NCI-H748 (cell line): Measurements from ENCODE around the gene PPP1R26.
"Not testable (repeated sequence)": the region's sequence is repeated elsewhere in the genome, so short reads cannot be mapped to it uniquely, and the experiment has no call there.

Source experiments
- DNase-seq: peaks from one replicate; lab custom pipeline; 2025; ENCODE audit not compliant: unreplicated experiment; lab: John Stamatoyannopoulos, UW

PPP1R26 gene

DNA sequence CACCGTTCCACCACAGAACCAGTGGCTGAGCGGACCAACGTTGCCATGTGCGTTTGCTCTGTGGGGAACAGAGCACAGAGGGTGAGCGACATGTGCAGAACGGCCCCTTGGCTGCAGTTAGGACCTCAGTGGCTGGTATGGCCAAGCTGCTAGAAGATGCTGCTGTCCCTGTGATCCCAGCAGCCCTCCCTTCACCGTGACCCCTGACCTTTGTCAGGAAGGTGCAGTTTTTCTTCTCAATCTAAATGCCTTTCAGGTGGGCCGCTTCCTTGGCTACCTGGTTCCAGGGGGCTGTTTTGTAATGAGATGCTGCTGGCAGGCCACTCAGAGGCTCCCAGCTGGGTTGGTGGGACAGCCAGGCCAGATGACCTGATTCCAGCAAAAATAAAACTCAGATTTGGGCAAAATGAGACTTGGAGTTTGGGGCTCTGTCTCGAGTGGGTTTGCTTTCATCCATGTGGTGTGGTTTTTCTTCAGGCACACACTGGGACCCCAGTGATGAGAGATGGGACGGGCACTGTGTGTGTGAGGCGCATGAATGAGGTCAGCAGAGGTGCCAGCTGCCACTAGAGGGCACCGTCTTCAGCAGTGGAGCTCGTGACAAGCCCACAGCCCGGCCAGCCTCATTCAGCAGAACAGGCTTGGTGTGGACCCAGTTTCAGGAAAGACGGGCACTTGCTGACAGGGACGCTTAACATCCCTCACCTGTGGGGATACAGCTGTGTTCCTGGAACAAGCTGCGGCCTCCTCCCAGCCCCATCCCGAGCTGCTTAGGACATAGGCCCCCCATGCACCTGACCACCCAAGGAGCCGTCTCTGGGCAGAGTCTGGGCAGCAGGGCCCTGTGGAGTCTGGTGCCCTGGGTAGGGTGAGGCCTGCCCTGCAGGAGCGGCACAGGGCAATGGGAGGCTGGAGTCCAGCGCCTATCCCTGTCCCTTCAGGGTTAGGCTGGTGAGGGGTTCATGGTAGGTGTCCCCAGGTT, 25.0 kb downstream of the PPP1R26 start:
- DNase-seq = peak; percentile 39

DNA sequence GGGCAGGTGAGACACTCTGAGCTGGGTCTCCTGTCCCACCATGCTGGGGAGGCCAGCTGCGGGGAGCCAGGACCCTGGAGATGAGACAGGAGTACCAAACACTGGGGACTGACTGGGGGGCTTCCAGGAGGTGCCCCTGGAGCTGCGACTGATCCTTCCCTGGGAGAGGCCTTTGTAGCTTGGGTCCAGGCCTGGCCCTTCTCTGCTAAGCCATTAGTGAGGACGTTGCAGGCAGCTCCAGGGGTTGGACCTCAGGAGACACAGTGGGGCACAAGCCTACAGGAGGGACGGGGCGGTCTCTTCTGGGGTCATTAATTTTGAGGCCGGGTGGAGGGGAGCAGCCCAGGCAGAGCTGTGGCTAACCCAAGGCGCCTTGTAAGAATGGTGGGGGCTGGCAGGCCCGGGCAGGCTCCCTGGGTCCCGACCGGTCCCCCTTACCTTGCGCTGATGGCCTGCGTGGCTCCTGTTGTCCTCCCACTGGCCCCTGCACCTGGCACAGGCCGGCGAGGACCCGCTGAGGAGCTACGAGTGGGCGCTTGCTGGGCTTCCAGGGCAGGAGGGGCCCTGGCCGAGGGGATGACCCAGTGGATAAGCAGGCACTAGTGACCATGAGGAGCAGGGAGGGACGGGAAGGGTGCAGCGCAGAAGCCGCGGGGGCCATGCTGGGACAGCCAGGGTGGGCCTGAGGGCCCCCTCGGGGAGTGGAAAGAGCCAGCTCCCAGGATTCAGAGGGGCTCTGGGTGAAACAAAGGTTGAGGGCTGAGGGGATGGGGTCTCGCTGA, 26.0 kb downstream of the PPP1R26 start:
- no peak for DNase-seq

DNA sequence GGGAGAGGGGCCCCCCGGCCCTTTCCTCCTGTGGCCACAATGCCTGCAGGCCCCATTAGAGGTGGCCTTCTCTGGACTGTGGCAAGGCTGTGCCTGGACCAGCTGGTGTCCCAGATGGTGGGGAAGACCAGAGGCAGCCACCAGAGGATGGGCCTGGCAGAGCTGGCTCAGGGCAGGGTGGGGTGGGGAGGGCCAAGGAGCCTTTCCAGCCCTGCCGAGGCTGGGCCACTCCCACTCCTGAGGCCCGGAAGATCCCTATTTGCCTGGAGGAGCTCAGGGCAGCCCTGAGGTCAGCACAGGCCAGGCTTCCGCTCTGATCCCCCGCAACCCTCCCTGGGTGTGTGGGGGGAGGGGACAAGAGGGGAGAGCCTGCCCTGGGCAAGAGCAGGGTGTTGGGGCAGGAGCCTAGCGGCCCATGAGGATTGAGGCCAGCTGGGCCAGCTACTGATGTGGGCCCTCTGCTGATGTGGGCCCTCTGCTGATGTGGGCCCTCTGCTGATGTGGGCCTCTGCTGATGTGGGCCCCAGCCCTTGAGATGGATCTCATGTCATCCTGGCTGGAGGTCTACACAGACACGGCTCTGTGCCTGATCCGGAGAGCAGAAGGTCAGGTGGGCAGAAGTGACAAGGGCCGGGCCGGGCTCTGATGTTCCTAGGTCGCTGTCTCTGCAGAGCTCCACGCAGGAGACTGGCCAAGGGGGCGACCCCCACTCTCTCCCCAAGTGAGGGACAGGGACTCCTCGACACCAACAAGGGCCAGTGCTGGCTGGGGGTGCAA, 26.9 kb downstream of the PPP1R26 start:
- no peak for DNase-seq

DNA sequence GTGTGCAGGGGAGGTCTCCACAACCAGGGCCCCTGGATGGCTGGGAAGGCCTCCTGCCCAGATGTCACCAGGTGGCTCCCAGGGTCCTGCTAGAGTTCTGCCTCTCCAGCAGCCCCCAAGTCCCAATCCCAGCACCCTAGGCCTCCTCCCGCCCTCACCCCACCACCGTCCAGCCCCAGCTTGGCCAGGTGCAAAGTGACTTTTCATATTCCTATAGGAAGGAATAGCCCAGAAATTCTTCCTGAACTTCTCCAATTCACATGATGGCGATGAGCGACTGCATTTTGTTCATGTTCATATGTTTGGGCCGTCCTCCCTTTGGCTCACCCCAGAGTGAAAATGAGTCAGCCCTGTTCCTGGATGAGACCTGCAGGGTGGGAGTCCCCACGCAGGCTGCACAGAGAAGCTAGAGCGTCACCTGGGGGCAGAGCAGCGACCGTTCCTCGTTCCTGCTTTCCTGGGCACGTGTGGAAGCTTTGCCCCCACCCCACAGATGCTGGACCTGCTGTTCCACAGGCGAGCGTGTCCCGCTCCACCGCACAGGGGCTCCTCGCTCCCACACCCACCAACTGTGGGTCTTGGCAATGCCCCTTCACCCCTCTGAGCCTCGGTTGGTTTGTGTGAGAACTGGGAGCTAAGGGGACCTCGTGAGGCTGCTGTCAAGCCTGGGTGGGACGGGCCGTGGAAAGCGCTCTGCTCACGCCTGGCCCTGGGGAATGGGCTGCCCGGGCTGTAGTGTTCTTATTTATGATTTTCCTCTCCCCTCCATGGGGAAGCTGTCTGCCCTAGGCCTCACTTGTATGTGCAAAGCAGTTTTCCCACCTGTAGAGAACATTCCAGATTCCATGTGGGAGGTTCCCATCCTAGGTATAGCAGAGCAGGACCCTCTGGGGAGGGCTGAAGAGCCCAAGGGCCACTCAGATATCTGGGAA, 27.8 kb downstream of the PPP1R26 start:
- DNase-seq = no peak

DNA sequence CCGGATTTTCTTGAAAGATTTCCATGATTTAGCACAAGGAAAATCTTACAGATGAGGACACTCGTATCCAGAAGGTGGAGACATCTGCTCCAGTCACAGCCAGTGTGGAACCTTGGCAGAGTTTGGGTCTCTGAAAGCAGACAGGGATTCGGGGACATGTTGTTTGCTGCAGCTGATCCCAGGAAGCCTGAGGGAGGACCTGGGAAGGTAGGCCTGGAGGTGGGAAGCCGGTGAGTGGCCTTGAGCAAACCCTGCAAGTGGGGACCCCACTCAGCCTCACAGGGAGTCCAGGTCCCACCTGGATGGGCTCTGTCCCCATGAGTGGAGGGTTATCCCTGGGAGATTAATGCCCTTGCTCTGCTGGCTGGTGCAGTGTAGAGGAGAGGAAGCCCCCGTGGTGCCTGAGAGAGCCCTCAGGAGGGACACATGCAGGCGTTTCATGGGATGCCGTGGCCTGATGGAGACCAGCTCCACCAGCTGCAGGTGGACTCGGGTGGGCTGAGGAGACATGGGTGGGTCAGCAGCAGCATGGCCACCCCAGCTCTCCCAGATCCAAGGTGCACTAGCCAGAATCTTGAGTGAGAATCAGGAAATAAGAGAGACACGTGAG, 28.7 kb downstream of the PPP1R26 start:
- no peak for DNase-seq

DNA sequence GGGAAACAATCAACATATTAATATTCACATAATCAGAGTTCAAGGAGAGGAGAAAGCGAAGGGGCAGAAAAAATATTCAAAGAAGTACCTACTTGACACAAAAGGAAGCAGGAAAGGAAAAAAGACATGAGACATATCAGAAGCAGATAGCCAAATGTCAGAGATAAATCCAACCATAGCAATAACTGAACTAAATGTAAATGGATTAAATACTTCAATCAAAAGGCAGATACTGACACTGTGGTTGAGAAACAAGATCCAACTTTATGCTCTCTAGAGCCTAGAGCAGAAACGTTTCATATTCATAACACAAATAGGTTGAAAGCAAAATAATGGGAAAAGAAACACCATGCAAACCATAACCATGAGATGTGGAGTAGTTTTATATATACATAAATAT, 29.9 kb downstream of the PPP1R26 start:
- no peak for DNase-seq

DNA sequence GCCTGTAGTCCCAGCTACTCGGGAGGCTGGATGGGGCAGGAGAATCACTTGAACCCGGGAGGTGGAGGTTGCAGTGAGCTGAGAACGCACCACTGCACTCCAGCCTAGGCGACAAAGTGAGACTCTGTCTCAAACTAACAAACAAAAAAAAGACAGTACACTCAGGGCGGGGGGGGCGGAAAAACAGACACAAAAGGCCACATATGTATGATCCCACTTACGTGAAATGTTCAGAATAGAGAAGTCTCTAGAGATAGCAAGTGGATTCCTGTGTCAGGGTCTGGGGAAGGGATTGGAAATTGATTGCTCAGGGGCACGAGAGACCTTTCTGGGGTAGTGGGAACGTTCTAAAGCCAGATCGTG, 32.6 kb downstream of the PPP1R26 start:
- no peak for DNase-seq

DNA sequence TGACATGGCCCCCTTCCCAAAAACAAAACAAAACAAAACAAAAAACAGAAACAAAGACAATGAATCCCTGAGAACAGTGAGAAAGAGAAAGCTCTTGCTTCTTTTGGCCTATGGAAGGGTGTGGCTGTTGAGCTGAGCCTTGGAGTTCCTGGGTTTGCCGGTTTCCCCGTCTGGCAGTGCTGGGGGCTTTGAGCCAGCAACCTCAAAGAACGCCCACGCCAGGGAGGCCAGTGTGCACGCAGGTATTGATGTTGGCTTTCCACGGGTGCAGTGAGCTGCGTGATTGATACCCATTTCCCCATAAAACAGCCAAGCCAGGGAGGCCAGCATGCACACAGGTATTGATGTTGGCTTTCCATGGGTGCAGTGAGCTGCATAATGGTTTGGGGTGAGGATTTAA, 33.3 kb downstream of the PPP1R26 start:
- no peak for DNase-seq

DNA sequence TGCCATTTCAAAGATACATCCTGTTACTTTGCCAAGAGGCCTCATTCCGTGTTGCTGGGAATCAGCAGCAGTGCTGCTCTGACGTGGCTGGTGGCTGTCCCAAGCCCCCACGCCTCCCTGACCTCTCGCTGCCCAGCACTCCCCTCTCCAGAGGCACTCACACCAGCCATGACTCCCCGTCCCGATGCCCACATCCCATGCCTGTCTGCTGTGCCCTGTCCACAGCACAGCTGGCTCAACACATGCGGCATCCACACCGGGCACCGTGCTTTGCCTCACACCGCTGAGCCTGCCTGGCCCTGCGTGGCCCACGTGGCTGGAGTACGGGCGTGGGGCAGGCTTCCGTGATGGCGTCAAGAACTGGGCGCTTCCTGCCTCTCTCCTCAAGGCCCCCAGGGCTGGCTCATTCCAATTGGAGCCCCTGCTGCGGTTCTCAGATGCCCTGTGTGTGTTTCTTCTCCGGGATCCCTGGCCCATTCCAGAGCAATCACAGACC, 33.8 kb downstream of the PPP1R26 start:
- no peak for DNase-seq

DNA sequence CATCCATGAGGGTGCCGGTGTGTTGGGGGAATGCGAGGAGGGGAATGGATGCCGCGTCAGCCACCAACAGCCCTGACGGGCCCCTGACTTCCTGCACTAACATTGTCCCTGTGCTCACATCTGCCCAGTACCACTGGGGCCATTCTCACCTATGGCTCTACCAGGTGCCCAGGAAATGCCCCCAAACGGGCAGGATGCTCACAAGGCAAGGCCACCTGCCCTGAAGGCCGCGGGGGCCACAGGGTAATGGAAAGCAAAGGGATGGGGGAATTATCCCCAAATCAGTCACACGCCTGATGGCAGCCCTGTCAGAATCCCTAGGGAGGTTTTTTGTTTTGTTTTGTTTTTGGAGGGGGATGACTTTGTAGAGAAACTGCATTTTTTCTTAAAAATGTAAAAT, 34.3 kb downstream of the PPP1R26 start:
- DNase-seq = not testable (repeated sequence)

DNA sequence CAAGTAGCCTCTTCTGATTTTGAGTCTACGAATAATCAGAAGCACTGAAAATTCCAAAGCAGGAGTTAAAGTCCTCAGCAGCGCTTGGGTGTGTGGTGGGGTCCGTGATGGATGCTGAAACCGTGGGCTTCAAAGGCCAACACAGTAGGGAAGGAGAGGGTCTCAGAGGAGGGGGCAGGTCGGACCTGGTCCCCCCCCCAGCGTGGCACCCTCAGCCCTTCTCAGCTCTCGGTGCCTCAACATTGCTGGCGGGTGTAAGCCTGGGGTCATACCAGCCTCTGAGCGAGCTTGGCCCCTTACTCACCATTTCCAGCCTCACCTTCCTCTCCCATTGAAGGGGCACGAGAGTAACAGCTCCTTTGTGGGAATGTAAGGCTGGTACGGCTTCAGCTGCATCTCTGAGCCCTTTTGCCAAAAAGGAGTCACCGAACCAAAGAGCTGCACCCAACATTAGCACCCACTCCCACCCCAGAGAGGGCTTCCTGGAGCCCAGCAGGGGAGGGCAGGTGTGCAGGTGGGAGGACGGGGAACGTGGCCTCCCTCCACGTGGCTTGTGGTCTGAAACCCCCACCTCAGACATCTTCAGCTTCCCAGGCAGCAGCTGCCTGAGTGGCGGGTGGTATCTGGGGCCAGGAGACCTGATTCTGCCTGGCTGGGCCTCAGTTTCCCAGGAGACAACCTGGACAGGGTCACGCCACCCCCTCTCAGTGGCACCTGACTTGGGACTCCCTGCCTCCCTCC, 34.9 kb downstream of the PPP1R26 start:
- no peak for DNase-seq

DNA sequence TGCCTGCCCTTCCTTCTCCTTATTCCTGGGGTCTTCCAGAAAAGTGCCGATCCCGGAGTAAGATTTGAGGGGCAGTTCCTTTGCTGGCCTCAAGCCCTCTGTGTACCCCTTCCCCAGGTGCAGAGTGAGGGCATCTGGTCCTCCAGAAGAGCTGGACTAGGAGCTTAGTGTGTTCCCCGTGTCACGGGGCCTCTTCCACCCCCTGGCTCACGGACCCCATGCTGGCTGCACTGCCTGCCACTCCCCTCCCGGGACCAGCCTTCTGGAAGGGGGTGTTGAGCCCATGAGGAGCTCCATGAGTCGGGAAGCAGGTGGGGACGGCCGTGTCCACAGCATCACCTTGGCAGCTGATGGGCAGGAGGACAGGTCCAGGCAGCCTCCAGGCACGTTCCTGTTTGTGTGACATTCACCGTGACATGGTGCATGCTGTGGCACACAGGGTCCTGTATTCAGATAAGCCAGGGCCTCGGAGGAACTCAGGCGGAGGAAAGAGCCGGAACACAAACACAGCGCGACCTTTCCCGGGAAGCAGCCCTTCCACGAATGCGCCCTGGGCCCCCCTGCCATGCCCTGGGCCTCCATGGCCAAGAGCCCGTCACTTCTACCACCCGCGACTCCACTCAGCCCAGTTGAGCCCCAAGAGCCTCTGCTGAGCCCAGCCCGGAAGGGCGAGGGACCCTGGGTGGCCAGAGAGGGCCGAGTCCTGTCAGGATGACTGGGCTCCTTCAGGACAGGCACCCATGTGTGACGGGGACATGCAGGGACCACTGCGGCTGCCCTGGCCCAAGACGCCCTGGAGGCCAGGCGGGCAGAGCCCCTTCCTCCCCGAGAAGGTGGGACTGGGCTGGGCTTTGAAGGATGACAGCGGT, 35.7 kb downstream of the PPP1R26 start:
- DNase-seq = no peak

DNA sequence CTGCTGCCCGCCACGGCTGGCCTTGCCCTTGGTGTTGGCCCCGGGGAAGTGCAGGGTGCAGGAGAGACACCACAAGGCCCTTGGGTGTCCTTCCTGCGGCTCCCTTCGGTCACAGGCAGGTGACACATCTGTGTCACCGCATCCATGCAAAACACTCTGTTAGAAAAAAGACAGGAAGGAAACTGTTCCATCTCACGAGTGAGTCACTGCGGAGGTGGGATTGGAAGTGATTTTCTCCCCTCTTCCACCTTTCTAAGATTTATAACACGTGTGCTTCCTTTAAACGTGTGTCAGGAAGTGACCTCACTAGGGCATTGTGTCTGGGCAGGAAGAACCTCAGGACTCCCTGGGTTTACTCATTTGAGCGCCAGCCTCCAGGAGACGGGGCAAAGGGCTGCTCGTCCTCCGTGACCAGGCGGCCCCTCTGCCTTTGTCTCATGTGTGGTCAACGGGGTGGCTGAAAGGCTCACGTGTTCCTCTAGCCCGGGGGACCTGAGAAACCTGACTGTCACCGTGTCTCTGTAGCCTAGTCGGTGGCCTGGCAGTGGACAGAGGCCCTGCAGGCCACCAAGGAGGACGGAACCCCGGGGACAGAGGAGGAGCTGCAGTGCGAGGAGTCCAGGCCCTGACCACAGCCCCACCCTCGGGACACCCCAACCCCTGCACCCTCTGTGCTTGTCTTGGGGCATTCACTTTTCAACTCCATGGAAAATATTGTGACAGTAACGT, 36.7 kb downstream of the PPP1R26 start:
- no peak for DNase-seq

DNA sequence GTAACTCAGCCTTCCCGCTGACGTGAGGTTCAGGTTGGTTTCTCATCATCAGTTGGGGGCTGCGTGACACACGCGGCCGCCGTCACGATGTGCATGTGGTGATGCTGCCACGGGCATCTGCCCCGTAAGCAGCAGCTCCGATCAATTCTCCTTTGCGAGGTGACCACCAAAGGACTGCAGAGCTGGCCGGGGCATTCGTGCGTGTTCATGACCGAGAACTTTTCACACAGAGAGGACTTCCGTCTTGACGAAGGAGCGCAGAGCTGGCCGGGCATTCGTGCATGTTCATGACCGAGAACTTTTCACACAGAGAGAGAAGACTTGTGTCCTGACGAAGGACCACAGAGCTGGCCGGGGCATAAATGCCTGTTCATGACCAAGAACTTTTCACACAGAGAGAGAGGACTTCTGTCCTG, 37.8 kb downstream of the PPP1R26 start:
- no peak for DNase-seq

DNA sequence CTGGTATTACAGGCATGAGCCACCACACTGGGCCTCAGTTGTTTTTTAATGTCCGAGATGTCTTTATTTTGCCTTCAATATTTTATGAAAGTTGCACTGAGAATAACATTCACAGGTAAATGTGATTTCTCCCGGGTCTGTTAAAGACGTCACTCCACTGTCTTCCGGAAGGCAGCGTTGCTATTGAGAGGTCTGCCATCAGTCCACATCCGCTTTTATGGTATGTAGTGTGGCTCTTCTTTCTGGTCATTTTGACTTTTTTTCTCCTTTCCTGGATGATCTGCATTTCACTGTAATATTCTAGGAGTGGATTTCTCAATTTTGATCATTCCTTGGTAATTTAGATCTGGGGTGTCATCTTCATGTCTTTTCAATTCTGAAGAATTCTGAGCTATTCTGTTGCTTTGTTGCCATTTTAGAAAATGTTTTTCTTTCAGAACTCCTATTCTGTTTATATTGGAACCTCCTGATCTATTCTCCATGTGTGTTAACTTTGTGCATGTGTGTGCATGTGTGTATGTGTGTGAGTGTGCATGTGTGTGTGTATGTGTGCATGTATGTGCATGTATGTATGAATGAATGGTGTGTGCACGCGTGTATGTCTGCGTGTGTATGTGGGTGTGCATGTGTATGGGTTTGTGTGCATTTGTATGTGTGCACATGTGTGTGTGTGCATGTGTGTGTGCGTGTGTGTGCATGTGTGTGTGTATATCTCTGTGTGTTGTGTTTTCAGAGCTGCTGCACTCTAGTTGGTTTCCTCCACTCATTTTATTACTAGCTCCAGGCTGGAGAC, 39.8 kb downstream of the PPP1R26 start:
- no peak for DNase-seq

DNA sequence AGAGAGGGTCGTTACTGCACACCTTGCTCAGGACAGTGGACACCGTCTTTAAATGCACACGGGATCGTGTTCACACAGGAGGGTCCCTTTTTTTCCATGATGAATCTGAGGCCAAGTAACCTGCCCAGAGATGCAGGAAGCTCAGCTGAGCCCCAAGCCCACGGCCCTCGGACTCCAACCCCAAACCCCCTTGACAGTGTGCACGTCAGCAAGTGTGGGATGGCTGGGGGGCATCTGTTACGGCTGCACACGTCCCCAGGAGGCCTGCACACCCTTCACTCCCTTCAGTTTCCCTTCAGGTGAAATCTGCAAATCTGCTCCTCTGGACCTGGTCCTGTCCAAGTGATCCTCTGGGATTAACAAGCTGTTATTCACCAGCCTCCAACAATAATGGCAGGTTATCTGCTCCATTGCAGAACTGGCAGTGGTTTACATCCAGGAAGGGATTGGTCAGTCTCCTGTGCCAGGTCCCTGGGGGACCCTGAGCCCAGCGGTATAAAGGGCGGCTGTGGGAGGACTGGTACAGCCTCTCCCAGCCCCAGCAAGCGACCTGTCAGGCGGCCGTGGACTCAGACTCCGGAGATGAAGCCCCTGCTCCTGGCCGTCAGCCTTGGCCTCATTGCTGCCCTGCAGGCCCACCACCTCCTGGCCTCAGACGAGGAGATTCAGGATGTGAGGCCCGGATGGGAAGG, 41.5 kb downstream of the PPP1R26 start, which contains the start of gene LCN1:
LCN1 (plus strand) TSS at position 525 of the 692 bp plus-strand sequence; CDS start at position 583, 58 bp downstream.
- no peak for DNase-seq
